ENCODE measurements around the gene TLK2.

DNA sequence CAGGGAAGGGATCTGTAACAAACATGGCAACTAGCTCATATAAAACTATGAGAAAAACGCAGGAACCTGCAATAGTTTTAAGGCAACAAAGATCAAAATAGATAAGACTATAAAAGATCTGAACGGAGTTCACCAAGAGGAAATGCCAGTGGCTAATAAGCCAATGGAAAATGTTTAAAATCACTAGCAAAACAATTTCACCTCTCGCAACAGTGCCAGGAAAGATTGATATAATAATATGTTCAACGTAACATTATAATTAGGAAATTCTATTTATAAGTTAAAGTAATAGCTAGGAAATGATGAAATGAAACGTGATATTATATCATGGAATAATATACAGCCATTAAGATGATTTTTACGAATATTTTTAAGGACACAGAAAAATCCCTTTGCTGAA is 164.9 kb downstream of the TLK2 start:
- no peak for TF ChIP-seq FOXJ3 (CRISPR knock-in tag; IDR thresholded peaks at IDR 0.05; ENCODE audit: borderline replicate concordance)
- TF ChIP-seq ATF2 (CRISPR knock-in tag; IDR thresholded peaks at IDR 0.05; ENCODE audit: borderline replicate concordance, low read depth): no peak
- no peak for TF ChIP-seq IRF2 (CRISPR knock-in tag; IDR thresholded peaks at IDR 0.05; ENCODE audit: borderline replicate concordance, low read depth)
- no peak for TF ChIP-seq TCF7 (CRISPR knock-in tag; IDR thresholded peaks at IDR 0.05; ENCODE audit: low read depth)
- TF ChIP-seq, protein P1, sequence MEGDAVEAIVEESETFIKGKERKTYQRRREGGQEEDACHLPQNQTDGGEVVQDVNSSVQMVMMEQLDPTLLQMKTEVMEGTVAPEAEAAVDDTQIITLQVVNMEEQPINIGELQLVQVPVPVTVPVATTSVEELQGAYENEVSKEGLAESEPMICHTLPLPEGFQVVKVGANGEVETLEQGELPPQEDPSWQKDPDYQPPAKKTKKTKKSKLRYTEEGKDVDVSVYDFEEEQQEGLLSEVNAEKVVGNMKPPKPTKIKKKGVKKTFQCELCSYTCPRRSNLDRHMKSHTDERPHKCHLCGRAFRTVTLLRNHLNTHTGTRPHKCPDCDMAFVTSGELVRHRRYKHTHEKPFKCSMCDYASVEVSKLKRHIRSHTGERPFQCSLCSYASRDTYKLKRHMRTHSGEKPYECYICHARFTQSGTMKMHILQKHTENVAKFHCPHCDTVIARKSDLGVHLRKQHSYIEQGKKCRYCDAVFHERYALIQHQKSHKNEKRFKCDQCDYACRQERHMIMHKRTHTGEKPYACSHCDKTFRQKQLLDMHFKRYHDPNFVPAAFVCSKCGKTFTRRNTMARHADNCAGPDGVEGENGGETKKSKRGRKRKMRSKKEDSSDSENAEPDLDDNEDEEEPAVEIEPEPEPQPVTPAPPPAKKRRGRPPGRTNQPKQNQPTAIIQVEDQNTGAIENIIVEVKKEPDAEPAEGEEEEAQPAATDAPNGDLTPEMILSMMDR (IDR thresholded peaks at IDR 0.05): no peak
